Hematopoietic multipotent progenitor cell treated with erythropoietin and hydrocortisone succinate and interleukin-3 and kit ligand, for 17 days (in vitro differentiated cells): Measurements from ENCODE around the gene SMDT1.
"Not testable (repeated sequence)": the region's sequence is repeated elsewhere in the genome, so short reads cannot be mapped to it uniquely, and the experiment has no call there.

Experiments
- DNase-seq: peaks from one replicate; pipeline ENCODE4 v3.0.0-alpha.2; 2015; ENCODE audit warnings: low spot score

The SMDT1 gene

DNA sequence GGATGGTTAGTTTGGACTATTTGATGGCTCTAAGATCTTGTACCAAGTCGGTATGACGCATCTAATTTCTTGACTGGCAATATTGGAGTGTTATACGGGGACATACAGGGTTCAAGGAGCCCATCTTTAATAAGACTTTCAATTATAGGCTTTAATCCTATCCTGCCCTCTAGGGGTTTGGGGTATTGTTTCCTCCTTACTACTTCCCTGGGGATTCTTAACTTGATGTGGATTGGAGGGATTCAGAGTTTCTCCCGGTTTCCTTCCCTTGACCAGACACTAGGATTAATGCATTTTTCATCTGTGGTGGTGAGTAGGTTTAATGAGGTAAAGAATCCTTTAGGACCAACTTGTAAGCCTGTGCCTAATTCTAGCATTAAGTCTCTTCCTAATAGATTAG, 32.3 kb downstream of the SMDT1 start:
- no peak for DNase-seq

GRCh38 chr22:42112793-42113192, 33.3 kb downstream of the SMDT1 start:
- not testable (repeated sequence) for DNase-seq

GRCh38 chr22:42114721-42115120, 35.2 kb downstream of the SMDT1 start:
- DNase-seq: peak; percentile 59

DNA sequence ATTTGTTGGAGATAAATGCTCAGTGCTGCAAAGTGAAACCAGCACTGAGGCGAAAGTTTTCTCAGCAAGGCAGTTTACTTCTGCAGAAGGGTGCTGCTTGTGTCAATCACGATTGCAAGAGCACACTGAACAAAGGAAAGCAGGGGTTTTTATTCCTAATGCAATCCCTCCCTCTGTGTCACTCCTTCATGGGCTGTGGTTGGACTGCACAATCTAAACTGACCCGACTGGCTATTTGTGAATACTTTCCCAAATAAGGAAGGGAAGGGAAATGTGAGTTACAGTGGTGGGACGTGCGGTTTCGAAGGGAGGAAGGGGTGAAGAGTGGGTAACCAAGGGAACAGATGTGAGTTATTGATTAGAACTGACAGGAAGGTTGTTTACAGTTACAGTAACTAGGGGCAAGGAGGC, 35.9 kb downstream of the SMDT1 start:
- DNase-seq: not testable (repeated sequence)

DNA sequence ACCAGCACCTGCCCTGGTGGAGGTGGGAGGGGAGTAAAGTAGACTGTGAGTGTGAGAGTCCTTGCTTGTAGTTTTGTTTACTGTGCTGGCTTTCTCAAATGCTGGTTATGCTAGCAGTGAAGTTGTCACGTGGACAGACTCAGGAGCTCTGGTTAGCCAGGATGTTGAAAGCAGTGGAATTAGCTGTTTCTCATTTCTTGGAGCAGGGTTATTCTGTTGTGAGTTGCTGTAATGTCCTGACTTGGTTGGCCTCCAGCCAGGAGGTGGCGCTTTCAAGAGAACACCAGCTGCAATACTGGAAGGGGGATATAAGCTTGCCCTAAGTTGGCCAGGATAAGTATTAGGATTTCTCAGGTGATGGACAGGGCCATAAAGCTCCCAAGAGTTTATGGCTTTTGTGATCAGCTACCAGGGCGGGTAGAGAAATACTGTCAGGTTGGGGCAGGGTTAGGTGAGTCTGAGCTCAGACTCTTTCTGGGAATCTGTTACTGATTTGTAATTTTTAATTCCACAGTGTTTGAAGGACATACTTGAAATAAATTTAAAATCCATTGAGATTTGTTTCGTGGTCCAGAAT, 37.4 kb downstream of the SMDT1 start:
- no peak for DNase-seq

- not testable (repeated sequence) for DNase-seq
These were observed 40.9 kb downstream of the SMDT1 start for GRCh38 chr22:42120231-42121021.

GRCh38 chr22:42123529-42123928, 44.0 kb downstream of the SMDT1 start:
- not testable (repeated sequence) for DNase-seq

DNA sequence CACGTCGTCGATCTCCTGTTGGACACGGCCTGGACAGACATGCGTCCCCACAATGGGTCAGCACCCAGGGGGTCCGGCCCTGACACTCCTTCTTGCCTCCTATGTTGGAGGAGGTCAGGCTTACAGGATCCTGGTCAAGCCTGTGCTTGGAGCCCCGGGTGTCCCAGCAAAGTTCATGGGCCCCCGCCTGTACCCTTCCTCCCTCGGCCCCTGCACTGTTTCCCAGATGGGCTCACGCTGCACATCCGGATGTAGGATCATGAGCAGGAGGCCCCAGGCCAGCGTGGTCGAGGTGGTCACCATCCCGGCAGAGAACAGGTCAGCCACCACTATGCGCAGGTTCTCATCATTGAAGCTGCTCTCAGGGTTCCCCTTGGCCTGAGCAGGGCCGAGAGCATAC, 48.1 kb downstream of the SMDT1 start:
- DNase-seq: no peak

DNA sequence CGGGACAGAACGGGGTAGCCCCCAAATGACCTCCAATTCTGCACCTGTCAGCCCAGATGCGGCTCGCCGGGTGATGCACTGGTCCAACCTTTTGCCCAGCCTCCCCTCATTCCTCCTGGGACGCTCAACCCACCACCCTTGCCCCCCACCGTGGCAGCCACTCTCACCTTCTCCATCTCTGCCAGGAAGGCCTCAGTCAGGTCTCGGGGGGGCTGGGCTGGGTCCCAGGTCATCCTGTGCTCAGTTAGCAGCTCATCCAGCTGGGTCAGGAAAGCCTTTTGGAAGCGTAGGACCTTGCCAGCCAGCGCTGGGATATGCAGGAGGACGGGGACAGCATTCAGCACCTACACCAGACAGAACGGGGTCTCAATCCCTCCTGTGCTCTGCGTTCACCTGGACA, 48.5 kb downstream of the SMDT1 start:
- not testable (repeated sequence) for DNase-seq

DNA sequence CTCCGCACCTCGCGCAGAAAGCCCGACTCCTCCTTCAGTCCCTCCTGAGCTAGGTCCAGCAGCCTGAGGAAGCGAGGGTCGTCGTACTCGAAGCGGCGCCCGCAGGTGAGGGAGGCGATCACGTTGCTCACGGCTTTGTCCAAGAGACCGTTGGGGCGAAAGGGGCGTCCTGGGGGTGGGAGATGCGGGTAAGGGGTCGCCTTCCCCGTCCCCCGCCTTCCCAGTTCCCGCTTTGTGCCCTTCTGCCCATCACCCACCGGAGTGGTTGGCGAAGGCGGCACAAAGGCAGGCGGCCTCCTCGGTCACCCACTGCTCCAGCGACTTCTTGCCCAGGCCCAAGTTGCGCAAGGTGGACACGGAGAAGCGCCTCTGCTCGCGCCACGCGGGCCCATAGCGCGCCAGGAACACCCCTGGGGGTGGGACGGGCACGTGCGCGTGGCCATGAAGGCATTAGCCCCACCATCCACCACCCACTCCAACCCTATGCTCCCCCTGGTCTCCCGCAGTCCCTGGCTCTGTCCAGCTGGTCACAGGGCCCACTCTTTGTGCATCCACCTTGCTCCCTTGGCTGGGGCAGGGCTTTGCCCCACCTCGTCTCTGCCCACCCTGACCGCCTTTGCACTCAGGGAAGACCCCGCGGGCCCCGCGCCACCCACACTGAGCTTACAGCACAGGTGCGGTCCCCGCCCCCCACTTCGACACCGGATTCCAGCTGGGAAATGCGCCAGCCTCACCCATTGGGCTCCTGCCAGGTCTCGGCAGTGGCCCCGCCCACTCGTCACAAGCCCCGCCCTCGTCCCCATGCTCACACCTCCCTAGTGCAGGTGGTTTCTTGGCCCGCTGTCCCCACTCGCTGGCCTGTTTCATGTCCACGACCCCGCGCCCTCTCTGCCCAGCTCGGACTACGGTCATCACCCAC, 49.5 kb downstream of the SMDT1 start:
- peak; percentile 19 for DNase-seq

DNA sequence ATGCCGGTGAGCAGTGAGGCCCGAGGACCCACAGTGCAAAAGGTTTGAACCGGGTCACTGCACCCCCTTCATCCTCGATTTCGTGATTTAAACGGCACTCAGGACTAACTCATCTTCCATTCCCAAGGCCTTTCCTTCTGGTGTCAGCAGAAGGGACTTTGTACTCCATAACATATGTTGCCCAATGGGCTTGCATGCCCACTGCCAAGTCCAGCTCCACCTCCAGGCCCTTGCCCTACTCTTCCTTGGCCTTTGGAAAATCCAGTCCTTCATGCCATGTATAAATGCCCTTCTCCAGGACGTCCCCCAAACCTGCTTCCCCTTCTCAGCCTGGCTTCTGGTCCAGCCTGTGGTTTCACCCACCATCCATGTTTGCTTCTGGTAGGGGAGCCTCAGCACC, 50.7 kb downstream of the SMDT1 start:
- not testable (repeated sequence) for DNase-seq

- not testable (repeated sequence) for DNase-seq
These were observed 51.3 kb downstream of the SMDT1 start, which contains the start of gene CYP2D6 for GRCh38 chr22:42130639-42131431. Gene CYP2D6, minus strand, starts transcription at chr22:42130810. Its CDS starts 19 bp downstream, at chr22:42130791.

GRCh38 chr22:42131562-42131961, 52.1 kb downstream of the SMDT1 start:
- no peak for DNase-seq

- DNase-seq: no peak
These were observed 53.0 kb downstream of the SMDT1 start for GRCh38 chr22:42132457-42132856.
